ENCODE data around the gene ZSCAN12. TPM values are rescaled to one million over a fixed set of nuclear protein-coding genes. Genes with fewer than 3 reads are reported as not detected.

ZSCAN12 gene
- total RNA-seq, 1 donor from 2014 or later = 3.7 TPM

GRCh38 chr6:28333599-28334018 lies 65.9 kb downstream of the ZSCAN12 start:
- Mint-ChIP-seq H3K27me3 (ENCODE audit: low read depth) (no peaks in the 10 kb centered on the region), H3K36me3 (ENCODE audit: low read depth) (peaks cover 6% of the 10 kb centered on the region), H3K4me3 (ENCODE audit: unreplicated experiment) (no peak overlapping the region), H3K9me3 (ENCODE audit: low read depth) (peaks cover 3% of the 10 kb centered on the region), H3K4me1 (ENCODE audit: low read depth) (peaks cover 3% of the 10 kb centered on the region), H3K27ac (ENCODE audit: unreplicated experiment) (no peak overlapping the region)
- no peak for DNase-seq (ENCODE audit: low spot score)
- no peak for TF ChIP-seq CTCF (IDR thresholded peaks at IDR 0.05)

GRCh38 chr6:28333047-28333446 lies 66.5 kb downstream of the ZSCAN12 start:
- Mint-ChIP-seq H3K4me1 (ENCODE audit: low read depth) (peaks cover 3% of the 10 kb centered on the region), H3K9me3 (ENCODE audit: low read depth) (peaks cover 5% of the 10 kb centered on the region), H3K36me3 (ENCODE audit: low read depth) (peaks cover 6% of the 10 kb centered on the region), H3K4me3 (ENCODE audit: unreplicated experiment) (no peak overlapping the region), H3K27ac (ENCODE audit: unreplicated experiment) (no peak overlapping the region), H3K27me3 (ENCODE audit: low read depth) (no peaks in the 10 kb centered on the region)
- DNase-seq (ENCODE audit: low spot score) = no peak
- no peak for TF ChIP-seq CTCF (IDR thresholded peaks at IDR 0.05)

- peaks cover 3% of the 10 kb centered on the region for H3K4me1 Mint-ChIP-seq (ENCODE audit: low read depth)
- no peak for DNase-seq (ENCODE audit: low spot score)
- no peak for TF ChIP-seq CTCF (IDR thresholded peaks at IDR 0.05)
- H3K27me3 Mint-ChIP-seq (ENCODE audit: low read depth) = no peaks in the 10 kb centered on the region
- H3K4me3 Mint-ChIP-seq (ENCODE audit: unreplicated experiment) = no peak overlapping the region
- peaks cover 29% of the 10 kb centered on the region for H3K9me3 Mint-ChIP-seq (ENCODE audit: low read depth)
- H3K27ac Mint-ChIP-seq (ENCODE audit: unreplicated experiment) = no peak overlapping the region
- peaks cover 27% of the 10 kb centered on the region for H3K36me3 Mint-ChIP-seq (ENCODE audit: low read depth)
Measured at GRCh38 chr6:28330041-28330440, 69.5 kb downstream of the ZSCAN12 start.

Other genes with a start within 250 kb of the ZSCAN12 start
- 12.1 to 13.0 TPM (median 12.8 TPM) in 3 replicates for gene ZSCAN9, start 174.5 kb downstream of the ZSCAN12 start, total RNA-seq
- gene ZKSCAN4, start 147.5 kb downstream of the ZSCAN12 start, total RNA-seq = 4.8 to 7.1 TPM (median 5.1 TPM) in 3 replicates
- gene NKAPL, start 140.4 kb downstream of the ZSCAN12 start, total RNA-seq = not detected in 3 replicates
- gene ZSCAN26, start 132.6 kb downstream of the ZSCAN12 start, total RNA-seq = 12.6 to 18.9 TPM (median 14.8 TPM) in 3 replicates
- gene PGBD1, start 118.2 kb downstream of the ZSCAN12 start, total RNA-seq = 7.6 to 9.9 TPM (median 8.5 TPM) in 3 replicates
- gene ZSCAN31, start 63.6 kb downstream of the ZSCAN12 start, total RNA-seq = 1.8 to 2.6 TPM (median 2.0 TPM) in 3 replicates
- gene ZKSCAN3, start 49.8 kb downstream of the ZSCAN12 start, total RNA-seq = 4.9 to 7.8 TPM (median 5.5 TPM) in 3 replicates
- gene ZSCAN23, start 43.7 kb upstream of the ZSCAN12 start, total RNA-seq = 2.1 to 3.5 TPM (median 3.3 TPM) in 3 replicates
- gene GPX6, start 116.0 kb upstream of the ZSCAN12 start, total RNA-seq = not detected in 3 replicates
- gene GPX5, start 126.1 kb upstream of the ZSCAN12 start, total RNA-seq = not detected in 3 replicates